ENCODE measurements around the gene CNNM1.

Gene CNNM1

DNA sequence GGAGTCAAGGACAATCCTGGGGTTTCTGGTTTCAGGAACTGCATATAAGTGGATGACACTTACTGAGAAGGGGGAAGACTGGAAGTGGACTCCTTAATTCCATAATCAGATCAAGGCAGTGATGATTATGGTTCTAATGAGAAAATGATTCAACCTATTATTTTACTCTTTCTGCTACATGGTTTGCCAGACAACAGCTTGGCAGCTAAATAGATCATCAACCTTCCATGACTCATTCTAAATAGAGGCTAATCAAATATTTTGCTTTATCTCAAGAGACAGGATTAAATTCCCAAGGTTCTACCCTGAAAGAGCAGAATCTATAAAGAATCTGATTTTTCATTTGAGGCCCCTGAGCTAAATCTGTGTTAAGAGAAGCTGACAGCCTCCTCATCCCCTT, 46.3 kb downstream of the CNNM1 start:
- no peak for DNase-seq

DNA sequence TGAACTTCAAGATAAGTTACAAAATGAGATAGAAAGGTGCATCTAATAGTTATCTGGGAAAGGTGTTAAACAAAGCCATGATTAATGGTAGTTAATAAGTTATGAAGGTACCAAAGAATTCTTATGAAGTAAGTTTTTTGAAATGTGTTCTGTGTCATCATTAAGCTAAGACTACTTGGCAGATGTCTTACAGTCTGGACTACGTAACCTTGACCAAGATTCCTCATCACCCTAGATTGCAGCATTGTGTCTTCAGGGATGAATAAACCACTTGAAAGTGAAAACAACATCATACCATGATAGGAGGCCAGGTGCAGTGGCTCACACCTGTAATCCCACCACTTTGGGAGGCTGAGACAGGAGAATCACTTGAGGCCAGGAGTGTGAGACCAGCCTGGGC, 53.0 kb downstream of the CNNM1 start:
- DNase-seq = no peak

DNA sequence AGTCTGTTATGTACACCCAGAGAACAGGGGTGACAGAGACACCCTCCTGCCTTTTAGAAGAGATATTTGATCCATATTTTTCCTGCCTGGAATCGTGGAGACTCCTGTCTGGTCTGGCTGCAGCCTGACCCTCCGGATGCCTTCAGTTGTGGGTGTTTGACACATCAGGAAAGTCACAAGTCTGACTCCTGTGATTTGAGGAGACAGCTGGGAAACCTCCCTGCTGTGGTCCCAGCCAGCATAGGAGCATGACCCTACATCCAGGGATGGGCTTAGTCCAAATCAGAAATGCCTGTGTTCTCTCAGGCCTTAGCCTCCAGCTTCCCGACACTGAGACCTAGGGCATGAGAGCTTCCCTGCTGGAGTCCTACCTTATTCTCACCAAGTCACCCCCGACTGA, 57.9 kb downstream of the CNNM1 start:
- no peak for DNase-seq

DNA sequence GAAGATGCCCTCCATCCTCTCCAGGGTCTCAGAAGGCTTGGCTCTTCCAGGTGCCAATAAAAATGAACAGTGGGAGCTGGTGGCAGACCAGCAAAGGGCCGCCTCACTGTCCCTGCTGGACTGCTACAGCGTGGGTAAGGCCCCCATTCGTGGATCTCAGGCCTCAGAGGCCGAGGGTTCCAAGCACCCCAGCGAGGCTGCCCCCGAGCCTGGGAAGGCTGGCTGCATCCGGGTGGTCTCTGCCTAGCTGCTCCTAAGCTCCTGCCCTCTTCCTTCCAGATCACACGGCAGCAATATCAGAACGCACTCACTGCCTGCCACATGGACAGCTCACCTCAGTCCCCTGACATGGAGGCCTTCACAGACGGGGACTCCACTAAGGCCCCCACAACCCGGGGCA, 58.4 kb downstream of the CNNM1 start:
- DNase-seq = no peak

DNA sequence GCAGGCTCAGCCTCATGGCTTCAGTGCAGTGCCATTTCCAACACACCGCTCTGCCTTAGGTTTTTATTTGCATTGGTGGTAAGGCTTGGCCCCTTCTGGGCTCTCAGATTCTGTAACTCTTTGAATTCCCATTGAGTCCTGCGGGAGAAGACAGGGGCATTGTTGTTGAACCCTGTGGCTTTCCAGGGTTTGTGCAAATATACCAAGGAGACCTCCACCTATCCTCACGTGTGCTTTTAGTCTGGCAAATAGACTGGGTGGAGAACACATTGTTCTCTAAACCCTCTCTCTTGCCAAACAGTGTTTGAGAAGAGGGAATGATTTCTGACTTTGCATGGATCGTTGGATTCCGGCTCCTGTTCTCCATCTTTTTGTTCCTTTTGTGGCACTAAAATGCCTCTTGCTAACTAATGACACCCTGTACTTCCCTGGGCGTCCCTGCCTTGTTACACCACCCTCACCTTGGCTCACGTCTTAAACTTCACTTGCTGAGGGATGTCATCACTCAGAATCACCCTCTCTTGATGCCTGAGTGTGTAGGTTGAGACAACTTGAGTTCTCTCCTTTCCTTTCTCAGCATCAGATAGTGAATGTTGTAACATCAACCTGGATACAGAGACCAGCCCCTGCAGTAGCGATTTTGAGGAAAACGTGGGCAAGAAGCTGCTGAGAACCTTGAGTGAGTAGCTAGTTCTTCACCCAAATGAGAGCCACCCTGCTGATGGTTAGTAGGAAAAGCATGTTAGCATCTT, 60.7 kb downstream of the CNNM1 start:
- DNase-seq = no peak

DNA sequence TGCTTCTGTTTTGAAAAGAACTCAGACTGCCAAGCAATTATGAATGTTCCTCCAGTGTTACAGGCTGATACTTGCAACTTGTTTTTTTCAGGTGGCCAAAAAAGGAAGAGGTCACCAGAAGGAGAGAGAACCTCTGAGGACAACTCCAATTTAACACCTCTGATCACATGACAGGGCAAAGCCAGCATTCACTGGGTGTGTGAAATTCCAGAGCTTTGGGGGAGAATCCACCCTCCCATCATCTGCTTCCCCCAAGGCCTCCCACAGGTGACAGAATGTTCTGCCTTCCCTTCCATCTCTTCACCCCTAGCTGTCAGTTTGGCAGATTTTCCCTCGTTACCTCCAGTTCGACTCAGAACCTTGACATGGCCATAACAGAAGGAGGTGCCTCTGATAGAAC, 62.2 kb downstream of the CNNM1 start:
- no peak for DNase-seq

DNA sequence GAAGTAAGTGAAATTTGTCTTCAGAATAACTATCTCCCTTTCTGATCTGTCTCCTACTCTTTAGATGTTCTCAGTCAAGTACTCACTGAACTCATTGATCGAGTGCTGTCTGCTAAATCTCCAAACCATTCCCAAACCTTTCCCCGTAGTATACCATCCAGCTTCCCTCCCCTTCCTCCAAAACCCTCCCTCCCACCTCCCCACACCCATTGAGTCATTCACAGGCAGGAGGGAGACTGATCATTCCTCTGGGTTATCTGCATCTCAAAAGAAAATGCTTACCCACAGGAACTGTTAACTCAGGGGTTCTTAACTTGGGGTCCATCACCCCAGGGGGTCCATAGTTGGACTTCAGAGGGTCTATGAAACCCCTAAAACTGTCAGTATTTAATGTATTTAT, 63.9 kb downstream of the CNNM1 start:
- DNase-seq = no peak

DNA sequence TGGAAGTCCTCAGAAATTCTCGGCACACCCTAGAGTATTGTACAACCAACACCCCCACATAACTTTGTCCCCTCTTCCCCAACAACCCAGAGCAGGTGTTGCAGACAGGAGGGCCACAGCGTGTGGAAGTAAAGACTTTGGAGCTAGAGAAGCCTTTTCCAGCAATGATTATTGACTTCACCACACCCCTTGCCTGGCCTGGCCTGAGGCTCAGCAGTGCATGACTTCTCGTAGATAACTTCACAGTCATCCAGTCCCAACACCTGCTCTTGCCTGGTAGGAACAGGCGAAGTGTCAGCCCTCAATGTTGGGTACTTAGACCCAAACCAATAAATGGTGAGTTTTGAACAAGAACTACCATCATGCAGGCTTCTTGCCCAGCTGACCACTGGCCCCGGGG, 64.5 kb downstream of the CNNM1 start:
- DNase-seq = no peak

DNA sequence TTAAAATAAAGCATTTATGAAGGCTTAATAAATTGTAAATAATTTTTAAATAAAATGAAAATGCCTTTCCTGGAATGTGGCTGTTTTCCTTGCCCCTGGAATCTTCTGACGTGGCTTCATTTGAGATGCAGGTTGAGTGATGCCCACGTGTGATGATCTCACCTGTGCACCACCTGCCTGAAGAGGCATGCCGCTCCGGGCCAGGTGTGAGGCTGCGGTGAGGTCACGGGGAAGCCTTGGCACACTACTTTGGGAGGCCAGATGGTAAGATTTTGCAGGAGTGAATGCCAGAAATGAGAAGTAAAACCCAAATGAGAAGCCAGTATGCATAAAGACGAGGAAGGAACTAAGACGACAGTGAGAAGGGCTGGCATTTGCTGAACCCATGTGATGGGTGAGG, 65.1 kb downstream of the CNNM1 start:
- DNase-seq = no peak

DNA sequence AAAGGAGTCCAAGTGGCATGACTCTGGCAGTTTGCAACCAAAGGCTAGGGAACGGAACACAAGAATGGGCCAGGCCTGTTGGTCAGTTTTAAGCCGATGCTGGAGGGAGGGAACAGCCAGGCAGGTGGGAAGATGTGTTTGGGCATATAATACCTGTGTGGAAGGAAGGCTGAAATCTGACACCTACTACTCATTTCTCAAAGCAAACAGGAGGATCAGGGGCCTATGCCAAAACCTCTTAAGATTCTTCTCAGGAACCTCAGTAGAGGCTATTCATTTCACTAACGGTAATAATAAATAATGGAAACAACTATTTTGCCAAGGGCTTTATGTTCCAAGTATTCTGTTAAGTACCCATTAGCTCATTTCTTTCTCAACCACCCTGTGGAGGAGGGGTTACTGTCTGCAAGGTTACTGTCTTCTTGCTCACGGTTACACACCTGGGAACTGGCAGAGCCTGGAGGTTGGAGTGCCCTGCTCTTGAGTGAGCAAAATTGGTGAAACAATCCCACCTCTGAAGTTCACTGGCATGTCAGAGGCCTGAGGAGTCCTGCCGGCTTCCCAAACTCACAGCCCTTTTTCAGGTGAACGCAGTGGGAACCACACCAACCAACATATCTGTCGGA, 65.7 kb downstream of the CNNM1 start:
- no peak for DNase-seq

DNA sequence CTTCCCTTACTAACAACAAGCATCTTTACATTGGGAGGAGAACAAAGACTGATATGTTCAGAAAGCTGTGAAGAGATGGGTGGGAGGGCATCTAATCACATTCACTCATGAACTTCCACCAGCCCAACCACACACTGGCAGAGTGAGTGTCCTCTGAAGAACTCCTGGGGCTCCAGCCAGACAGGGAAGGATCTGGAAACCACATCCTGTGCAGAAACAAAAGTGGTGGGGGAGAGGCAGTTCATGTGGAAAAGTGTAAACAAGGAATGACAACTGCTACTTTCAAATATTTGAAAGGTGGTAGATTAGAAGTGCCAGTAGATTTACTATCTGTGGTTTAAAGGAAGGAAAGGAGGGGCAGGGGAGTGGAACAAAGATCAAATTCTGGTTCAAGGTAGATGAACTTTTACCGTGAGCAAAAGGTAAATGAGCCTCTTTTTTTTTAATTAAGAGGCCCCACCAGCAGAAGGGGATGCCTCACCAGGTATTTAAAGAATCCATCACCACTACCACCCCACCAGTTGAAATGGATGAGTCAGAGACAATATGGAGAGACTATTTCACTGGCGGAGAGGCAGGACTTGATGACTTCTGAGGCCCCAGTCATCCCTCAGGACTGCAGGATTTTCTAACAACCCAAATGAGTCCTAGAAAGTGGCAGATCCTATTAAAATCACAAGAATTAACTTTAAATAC, 66.7 kb downstream of the CNNM1 start:
- peak; percentile 86 for DNase-seq

DNA sequence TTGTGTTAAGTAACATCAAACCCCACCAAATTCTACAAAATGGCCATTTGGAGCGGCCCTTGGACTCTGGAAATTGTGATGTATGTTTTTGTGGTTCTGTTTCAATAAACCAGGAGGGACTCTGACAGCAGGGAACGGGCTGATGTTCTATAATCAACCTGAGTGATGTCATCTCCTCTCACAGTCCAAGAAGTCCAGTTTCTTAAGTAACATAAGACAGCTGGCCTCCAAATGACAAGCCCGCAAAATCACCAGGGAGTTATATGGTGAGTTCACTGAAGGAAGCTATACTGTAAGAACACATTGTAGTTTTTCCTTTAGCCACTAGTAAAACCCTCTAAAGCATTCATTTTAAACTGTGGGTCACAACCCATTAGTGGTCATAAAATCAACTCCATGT, 67.3 kb downstream of the CNNM1 start:
- peak; percentile 66 for DNase-seq

DNA sequence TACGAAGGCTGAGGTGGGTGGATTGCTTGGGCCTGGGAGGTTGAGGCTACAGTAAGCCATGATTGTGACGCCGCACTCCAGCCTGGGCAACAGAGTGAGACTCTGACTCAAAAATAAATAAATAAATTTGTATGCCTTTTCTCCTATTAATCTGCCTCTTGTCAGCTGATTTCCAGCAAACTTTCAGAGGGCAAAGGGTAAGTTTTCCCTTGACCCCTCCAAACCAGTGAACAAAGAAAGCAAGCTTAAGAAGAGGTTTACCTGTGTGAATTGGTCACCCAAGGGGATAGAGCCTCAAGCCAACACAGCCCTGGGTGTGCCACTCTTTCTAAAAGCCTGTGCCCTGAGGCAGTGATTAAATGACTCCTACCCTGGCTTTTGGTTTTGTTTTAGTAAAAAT, 70.5 kb downstream of the CNNM1 start:
- no peak for DNase-seq

DNA sequence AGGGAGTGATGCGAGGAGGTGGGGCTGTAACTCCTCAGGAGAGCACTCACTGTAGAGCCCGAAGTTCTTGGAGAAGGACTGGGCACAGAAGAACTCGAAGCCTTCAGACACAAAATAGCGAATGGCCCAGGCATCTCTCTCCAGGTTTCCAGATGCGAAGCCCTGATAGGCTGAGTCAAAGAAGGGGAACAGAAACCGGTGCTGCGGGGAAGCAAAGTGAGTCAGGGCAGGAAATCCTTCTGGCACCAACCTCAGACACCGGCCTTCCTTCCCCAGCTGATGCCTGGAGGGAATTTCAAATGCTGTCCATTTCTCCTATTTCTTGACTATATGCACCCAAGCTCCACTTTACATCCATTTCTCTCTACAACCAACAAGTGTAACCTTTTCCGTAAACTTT, 74.5 kb downstream of the CNNM1 start:
- DNase-seq = no peak

DNA sequence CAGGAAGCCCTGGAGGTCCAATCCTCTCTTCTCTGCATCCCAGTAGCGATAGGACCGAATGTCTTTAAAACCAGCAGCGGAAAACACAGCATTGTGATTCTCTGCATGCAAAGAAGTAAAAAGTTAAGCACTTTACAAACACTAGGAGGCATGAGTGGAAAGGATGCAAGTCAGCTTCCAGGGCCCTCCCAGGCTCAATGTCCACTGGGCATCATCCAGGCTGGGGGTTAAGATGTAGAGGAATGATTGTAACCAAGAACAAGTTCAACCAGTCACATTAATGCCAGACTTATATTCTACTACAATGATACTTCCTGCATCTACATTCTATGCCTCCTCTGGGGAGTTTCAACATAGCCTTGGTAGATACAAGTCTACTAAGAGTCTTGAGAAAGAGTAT, 77.0 kb downstream of the CNNM1 start:
- no peak for DNase-seq

DNA sequence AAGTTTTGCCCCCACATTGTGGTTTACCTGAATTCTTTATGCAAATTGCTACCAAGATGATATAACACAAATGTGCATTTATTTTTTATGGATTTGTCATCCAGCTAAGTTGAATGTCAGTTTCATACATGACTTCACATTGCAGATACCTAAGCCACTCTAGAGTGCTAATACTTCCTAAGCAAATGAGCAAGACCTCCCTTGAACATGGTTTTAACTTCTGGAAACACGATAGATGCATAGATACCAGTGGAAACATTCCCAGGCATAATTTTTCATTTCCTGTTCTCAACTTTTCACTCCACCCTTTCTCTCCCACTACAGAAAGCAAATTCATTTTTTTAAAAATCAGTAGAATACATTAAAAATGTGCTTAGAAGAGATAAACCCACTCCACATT, 81.0 kb downstream of the CNNM1 start:
- DNase-seq = no peak

DNA sequence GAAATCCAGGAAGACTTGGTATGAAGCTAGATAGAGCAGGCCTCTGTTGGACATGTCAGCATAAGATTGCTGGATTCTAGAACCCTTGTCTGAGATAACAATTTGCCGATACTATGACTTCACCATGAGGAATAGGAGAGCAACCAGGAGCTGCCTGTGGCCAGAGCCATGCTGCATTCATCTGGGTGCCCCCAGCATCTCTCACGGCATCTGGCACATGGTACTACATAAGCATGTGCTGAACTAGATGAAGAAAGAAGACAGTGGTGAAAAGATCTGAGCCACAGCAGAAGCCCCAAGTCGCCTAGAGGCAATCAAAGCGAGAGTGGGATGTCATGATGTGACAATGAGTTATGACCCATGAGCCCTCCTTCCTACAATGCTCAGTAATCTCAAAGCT, 81.7 kb downstream of the CNNM1 start:
- no peak for DNase-seq

DNA sequence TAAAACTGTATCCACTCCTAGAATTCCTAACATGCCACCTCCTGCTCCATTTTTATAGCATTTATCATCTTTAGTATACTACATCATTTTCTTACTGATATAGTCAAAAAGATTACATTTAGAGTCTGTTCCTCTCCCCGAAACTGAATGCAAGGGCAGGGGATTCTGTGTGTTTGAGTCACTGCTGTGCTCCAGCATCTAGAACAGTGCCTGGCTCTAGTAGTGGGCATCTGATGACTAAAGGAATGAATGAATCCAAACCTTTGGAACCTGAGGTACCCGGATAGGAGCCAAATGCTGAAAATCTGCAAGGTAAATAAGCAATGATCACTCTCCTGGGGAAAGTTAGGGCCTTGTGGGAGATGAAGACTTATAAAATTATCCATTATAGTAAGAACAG, 82.4 kb downstream of the CNNM1 start:
- DNase-seq = no peak

DNA sequence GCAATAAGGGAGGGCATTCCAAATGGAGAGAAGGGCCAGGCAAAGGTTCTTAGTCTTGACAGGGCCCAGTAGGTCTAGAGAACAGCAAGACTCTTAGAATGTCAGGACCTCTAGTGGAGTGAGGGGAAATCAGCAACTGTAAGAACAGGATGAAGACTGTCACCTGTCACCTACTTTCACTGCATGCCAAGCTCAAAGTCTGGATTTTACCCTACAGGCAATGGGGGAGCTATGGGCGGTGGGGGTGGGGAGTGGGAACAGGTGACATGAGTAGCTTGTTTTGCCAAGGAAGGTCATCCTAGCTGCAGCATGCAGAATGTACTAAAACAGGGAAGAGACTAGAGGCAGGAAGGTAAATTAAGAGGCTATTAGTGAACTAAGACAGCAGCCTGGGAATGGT, 82.9 kb downstream of the CNNM1 start:
- no peak for DNase-seq

DNA sequence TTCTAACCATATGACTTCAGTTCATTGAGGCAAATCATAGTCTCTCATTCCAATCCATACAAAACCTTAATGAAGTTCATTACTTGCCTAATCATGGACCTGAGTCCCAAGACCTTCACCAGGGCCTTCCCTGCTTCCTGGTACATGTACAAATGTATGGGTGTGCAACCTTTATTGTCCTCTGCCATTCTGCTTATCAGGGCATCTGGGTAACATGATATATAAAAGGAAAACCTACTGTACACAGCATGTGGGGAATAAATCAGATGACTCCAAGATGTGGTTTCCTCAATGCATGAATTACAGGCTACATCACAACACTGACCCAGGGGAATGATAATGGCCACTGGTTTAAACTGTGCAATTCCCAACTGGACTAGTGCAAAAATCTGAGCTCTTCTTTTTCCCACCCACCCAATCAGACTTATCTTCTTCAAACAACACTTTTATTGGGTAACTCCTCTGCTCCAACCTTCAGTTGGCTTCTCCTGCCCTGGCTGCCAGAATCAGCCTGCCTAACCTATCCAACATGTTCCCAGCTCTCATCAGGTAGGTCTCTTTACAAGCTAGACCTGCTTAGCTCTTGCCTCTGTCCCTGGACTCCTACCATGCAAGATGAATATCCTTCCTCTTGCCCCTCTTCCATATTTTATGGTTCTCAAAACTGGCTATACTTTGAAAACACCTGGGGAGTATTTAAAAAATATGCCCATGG, 89.9 kb downstream of the CNNM1 start:
- DNase-seq = no peak

DNA sequence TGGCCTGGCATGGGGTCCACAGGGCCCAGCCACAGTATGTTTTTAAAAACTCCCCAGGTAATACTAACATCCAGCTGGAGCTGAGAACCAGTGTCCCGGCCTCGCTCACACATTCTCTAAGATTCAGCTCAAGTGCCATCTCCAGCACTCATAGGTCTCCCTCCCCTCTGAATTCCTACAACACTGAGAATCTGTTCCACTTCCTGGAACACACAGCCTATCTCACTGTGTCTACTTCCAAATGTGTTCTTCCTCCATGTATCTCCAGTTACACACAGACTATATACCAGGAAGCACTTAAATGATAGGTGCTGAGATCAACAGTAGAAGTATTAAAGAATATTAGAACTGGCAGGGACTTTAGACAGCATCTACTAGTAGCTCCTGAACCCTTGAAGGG, 90.5 kb downstream of the CNNM1 start:
- DNase-seq = no peak

DNA sequence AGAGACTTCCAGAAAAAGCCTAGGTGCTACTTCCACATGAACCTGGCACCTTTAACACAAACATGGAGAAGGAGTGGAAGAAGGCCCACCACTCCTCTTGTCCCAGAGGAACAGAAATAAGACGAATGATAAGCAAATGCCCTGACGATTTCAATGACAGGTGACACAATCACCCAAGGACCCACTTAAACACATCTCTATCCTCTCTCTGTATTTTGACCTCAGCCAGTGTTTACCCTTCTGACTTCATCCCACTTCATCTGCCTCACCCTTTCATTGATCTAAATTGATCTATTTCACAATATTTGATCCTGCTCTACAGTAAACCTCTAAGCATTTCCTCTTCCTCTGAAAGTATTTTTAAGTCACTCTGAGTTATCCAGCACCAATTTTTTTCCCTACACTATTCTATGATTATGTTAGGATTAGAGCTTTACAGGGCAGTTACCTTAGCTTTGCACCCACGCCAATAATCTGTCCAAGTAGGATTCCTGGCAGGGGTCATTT, 92.1 kb downstream of the CNNM1 start:
- DNase-seq = no peak

DNA sequence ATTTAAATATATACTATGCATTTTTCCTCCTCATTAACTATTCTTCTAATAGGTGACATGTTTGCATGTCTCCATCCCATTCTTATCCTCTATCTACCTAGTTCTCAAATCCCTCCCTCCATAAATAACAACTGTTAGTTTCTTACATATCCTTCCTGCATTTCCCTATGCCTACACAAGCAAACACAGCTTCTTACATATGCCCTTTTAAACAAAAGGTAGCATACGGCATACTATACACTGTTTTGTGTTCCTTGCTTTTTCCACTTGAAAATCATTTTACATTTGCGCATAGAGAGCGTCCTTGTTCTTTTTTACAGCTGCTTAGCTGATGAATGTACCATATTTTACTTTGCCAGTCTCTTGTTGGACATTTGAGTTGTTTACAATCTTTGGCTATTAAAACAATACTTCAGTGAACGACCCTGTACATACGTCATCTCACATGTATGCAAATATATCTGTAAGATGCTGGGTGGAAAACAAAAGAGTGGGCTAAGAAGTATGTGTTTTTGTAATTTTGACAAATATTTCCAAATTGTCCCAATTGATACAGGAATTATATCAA, 93.5 kb downstream of the CNNM1 start:
- DNase-seq = no peak

All from fibroblast of upper back skin (primary cell).